ENCODE data around the gene PXK.

Gene PXK

GRCh38 chr3:58471025-58471887 is 138.6 kb downstream of the PXK start (continued):
- TF ChIP-seq ZNF341 (tag by site-specific recombination; IDR thresholded peaks at IDR 0.05; ENCODE audit: low read depth) (no peak), ZNF391 (tag by site-specific recombination; IDR thresholded peaks at IDR 0.05; ENCODE audit: borderline replicate concordance, low read depth) (no peak), ZNF510 (tag by site-specific recombination; IDR thresholded peaks at IDR 0.05; ENCODE audit: insufficient replicate concordance) (no peak), ZNF2 (tag by site-specific recombination; IDR thresholded peaks at IDR 0.05) (peak; percentile 89), ZNF530 (tag by site-specific recombination; IDR thresholded peaks at IDR 0.05; ENCODE audit: low read depth) (no peak), ZNF791 (tag by site-specific recombination; IDR thresholded peaks at IDR 0.05) (no peak), ZNF266 (tag by site-specific recombination; IDR thresholded peaks at IDR 0.05; ENCODE audit: low read depth) (no peak), ZBTB20 (tag by site-specific recombination; IDR thresholded peaks at IDR 0.05) (peak; percentile 73), ZNF76 (tag by site-specific recombination; IDR thresholded peaks at IDR 0.05; ENCODE audit: borderline replicate concordance, low read depth) (no peak; the same call in 1 of the 2 replicates), ZNF23 (tag by site-specific recombination; IDR thresholded peaks at IDR 0.05; ENCODE audit: borderline replicate concordance) (no peak), SP3 (tag by site-specific recombination; IDR thresholded peaks at IDR 0.05) (peak; percentile 46; the same call in 1 of the 2 replicates), ZNF132 (tag by site-specific recombination; IDR thresholded peaks at IDR 0.05; ENCODE audit: borderline replicate concordance) (no peak), ZNF202 (tag by site-specific recombination; IDR thresholded peaks at IDR 0.05; ENCODE audit: borderline replicate concordance) (no peak), FEZF1 (tag by site-specific recombination; IDR thresholded peaks at IDR 0.05) (peak; percentile 98), CTCF (tag by site-specific recombination; IDR thresholded peaks at IDR 0.05) (no peak), ZNF623 (tag by site-specific recombination; IDR thresholded peaks at IDR 0.05) (no peak; the same call in 1 of the 2 replicates), KLF16 (tag by site-specific recombination; IDR thresholded peaks at IDR 0.05) (no peak), ZNF311 (tag by site-specific recombination; IDR thresholded peaks at IDR 0.05; ENCODE audit: borderline replicate concordance) (no peak), ZNF423 (tag by site-specific recombination; IDR thresholded peaks at IDR 0.05) (peak; percentile 63; the same call in 1 of the 2 replicates), ZNF558 (tag by site-specific recombination; IDR thresholded peaks at IDR 0.05) (peak; percentile 60; the same call in 1 of the 2 replicates)
- TF ChIP-seq, protein P1, sequence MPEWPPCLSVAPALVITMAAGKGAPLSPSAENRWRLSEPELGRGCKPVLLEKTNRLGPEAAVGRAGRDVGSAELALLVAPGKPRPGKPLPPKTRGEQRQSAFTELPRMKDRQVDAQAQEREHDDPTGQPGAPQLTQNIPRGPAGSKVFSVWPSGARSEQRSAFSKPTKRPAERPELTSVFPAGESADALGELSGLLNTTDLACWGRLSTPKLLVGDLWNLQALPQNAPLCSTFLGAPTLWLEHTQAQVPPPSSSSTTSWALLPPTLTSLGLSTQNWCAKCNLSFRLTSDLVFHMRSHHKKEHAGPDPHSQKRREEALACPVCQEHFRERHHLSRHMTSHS (tag by site-specific recombination; IDR thresholded peaks at IDR 0.05), result peak; percentile 95
- TF ChIP-seq, protein P2, sequence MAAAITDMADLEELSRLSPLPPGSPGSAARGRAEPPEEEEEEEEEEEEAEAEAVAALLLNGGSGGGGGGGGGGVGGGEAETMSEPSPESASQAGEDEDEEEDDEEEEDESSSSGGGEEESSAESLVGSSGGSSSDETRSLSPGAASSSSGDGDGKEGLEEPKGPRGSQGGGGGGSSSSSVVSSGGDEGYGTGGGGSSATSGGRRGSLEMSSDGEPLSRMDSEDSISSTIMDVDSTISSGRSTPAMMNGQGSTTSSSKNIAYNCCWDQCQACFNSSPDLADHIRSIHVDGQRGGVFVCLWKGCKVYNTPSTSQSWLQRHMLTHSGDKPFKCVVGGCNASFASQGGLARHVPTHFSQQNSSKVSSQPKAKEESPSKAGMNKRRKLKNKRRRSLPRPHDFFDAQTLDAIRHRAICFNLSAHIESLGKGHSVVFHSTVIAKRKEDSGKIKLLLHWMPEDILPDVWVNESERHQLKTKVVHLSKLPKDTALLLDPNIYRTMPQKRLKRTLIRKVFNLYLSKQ (tag by site-specific recombination; IDR thresholded peaks at IDR 0.05; ENCODE audit: borderline replicate concordance), result no peak
- TF ChIP-seq, protein P3, sequence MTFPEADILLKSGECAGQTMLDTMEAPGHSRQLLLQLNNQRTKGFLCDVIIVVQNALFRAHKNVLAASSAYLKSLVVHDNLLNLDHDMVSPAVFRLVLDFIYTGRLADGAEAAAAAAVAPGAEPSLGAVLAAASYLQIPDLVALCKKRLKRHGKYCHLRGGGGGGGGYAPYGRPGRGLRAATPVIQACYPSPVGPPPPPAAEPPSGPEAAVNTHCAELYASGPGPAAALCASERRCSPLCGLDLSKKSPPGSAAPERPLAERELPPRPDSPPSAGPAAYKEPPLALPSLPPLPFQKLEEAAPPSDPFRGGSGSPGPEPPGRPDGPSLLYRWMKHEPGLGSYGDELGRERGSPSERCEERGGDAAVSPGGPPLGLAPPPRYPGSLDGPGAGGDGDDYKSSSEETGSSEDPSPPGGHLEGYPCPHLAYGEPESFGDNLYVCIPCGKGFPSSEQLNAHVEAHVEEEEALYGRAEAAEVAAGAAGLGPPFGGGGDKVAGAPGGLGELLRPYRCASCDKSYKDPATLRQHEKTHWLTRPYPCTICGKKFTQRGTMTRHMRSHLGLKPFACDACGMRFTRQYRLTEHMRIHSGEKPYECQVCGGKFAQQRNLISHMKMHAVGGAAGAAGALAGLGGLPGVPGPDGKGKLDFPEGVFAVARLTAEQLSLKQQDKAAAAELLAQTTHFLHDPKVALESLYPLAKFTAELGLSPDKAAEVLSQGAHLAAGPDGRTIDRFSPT (tag by site-specific recombination; IDR thresholded peaks at IDR 0.05), result peak; percentile 91
- TF ChIP-seq, protein P4, sequence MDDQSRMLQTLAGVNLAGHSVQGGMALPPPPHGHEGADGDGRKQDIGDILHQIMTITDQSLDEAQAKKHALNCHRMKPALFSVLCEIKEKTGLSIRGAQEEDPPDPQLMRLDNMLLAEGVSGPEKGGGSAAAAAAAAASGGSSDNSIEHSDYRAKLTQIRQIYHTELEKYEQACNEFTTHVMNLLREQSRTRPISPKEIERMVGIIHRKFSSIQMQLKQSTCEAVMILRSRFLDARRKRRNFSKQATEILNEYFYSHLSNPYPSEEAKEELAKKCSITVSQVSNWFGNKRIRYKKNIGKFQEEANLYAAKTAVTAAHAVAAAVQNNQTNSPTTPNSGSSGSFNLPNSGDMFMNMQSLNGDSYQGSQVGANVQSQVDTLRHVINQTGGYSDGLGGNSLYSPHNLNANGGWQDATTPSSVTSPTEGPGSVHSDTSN (CRISPR knock-in tag; IDR thresholded peaks at IDR 0.05), result no peak
- TF ChIP-seq, protein P5, sequence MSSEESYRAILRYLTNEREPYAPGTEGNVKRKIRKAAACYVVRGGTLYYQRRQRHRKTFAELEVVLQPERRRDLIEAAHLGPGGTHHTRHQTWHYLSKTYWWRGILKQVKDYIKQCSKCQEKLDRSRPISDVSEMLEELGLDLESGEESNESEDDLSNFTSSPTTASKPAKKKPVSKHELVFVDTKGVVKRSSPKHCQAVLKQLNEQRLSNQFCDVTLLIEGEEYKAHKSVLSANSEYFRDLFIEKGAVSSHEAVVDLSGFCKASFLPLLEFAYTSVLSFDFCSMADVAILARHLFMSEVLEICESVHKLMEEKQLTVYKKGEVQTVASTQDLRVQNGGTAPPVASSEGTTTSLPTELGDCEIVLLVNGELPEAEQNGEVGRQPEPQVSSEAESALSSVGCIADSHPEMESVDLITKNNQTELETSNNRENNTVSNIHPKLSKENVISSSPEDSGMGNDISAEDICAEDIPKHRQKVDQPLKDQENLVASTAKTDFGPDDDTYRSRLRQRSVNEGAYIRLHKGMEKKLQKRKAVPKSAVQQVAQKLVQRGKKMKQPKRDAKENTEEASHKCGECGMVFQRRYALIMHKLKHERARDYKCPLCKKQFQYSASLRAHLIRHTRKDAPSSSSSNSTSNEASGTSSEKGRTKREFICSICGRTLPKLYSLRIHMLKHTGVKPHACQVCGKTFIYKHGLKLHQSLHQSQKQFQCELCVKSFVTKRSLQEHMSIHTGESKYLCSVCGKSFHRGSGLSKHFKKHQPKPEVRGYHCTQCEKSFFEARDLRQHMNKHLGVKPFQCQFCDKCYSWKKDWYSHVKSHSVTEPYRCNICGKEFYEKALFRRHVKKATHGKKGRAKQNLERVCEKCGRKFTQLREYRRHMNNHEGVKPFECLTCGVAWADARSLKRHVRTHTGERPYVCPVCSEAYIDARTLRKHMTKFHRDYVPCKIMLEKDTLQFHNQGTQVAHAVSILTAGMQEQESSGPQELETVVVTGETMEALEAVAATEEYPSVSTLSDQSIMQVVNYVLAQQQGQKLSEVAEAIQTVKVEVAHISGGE (tag by site-specific recombination; conservative IDR thresholded peaks at IDR 0.05; ENCODE audit: low read depth), result no peak
- TF ChIP-seq, protein P6, sequence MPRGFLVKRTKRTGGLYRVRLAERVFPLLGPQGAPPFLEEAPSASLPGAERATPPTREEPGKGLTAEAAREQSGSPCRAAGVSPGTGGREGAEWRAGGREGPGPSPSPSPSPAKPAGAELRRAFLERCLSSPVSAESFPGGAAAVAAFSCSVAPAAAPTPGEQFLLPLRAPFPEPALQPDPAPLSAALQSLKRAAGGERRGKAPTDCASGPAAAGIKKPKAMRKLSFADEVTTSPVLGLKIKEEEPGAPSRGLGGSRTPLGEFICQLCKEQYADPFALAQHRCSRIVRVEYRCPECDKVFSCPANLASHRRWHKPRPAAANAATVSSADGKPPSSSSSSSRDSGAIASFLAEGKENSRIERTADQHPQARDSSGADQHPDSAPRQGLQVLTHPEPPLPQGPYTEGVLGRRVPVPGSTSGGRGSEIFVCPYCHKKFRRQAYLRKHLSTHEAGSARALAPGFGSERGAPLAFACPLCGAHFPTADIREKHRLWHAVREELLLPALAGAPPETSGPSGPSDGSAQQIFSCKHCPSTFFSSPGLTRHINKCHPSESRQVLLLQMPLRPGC (tag by site-specific recombination; IDR thresholded peaks at IDR 0.05), result peak; percentile 94

All from HEK293 (cell line).